Suprapubic skin (tissue), 3 donors: ENCODE data around the gene HOXB9.

Source experiments
- CTCF ChIP-seq, 2 donors: fragments of 200-600 bp in 1 of 2; fragments of 450-650 bp in 1 of 2; sonication (generic) in 1 of 2; IDR thresholded peaks; one replicate each; pipeline ENCODE4 v1.5.1; 2016 to 2019; ENCODE audit warnings: antibody characterized with exemption in 2 of 2, mild to moderate bottlenecking in 1 of 2, moderate library complexity in 1 of 2
- EP300 ChIP-seq: sonication (generic); formaldehyde crosslinking; IDR thresholded peaks from one replicate; pipeline ENCODE4 v1.6.1; 2017; ENCODE audit warnings: antibody characterized with exemption
- POLR2A ChIP-seq, 2 donors: fragments of 450-650 bp; IDR thresholded peaks; one replicate each; pipeline ENCODE4 v1.6.1; 2017; ENCODE audit warnings: antibody characterized with exemption in 2 of 2, mild to moderate bottlenecking in 2 of 2, moderate library complexity in 2 of 2

GRCh38 chr17:48612456-48612853 is 13.7 kb downstream of the HOXB9 start:
- TF ChIP-seq CTCF (IDR thresholded peaks at IDR 0.05) (no peak), POLR2A (IDR thresholded peaks at IDR 0.05) (no peak), EP300 (no peak)
